Activated CD8-positive, alpha-beta memory T cell treated with anti-CD3 and anti-CD28 coated beads for 48 hours (primary cell): Measurements from ENCODE around the gene SURF1.
A peak's percentile ranks its signal among the peaks of the same experiment; 100 is the strongest.

ENCODE experiments used
- DNase-seq, 3 experiments: peaks; one replicate each; pipeline ENCODE4 v3.0.0-alpha.2; 2020; ENCODE audit warnings: low read depth in 2 of 3, low spot score in 2 of 3

SURF1 gene

GRCh38 chr9:133366435-133366834 is 10.1 kb upstream of the SURF1 start:
- DNase-seq: no peak

- DNase-seq: no peak
Observed at GRCh38 chr9:133362359-133363044, 6.2 kb upstream of the SURF1 start.

GRCh38 chr9:133361507-133362092 is 5.3 kb upstream of the SURF1 start:
- DNase-seq: no peak

DNA sequence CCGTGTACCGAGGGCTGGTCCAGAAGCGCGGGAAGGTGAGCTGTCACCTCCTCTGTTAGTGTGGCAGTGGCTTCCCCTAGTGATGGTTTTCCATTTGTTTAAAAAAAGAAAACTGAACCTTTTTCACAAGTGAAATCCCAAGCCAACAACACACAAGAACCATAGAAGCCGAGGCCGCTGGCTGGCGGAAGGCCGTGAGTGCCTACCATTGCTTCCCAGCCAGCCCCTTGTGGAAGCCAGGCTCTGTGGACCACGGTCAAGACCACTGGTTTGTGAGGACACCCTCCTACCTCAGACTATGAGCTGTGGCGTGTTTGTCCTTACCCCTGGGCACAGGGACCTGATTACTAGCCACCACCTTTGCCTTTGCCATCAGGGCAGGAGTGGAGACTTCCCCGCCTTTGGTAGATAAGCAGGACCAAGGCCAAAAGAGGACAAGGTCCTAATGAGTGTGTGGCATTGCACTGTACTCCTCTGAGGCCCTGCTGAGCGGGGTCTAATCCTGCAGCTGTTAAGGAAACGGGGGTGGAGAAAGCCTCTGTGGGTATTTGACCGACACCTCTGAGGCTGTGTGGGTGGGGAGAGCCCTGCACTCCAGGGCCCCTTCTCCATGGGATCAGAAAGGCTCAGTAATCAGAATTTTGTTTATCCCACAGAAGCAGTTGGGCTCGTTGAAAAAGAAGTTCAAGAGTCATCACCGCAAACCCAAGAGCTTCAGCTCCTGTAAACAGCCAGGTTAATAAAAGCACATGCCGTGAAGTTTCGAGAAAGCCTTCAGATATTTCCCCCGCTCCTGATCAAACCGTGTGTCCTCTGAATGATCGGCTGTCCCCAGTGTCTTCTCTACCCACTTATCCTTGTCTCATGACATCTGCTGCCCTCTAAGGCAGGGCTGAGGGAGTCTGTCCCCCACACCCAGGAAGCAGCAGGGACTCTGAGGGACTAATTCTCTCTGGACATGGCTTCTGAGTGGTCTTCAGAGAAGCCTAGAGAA is 4.4 kb upstream of the SURF1 start:
- no peak for DNase-seq

GRCh38 chr9:133359399-133360175 is 3.3 kb upstream of the SURF1 start:
- DNase-seq: no peak

- no peak for DNase-seq
Observed at GRCh38 chr9:133357656-133358055, 1.4 kb upstream of the SURF1 start.

- DNase-seq: no peak
Observed at GRCh38 chr9:133355881-133356357, 368 bp downstream of the SURF1 start.

GRCh38 chr9:133354766-133355165 is 1.5 kb downstream of the SURF1 start:
- DNase-seq: no peak

GRCh38 chr9:133353548-133353947 is 2.7 kb downstream of the SURF1 start:
- no peak for DNase-seq

DNA sequence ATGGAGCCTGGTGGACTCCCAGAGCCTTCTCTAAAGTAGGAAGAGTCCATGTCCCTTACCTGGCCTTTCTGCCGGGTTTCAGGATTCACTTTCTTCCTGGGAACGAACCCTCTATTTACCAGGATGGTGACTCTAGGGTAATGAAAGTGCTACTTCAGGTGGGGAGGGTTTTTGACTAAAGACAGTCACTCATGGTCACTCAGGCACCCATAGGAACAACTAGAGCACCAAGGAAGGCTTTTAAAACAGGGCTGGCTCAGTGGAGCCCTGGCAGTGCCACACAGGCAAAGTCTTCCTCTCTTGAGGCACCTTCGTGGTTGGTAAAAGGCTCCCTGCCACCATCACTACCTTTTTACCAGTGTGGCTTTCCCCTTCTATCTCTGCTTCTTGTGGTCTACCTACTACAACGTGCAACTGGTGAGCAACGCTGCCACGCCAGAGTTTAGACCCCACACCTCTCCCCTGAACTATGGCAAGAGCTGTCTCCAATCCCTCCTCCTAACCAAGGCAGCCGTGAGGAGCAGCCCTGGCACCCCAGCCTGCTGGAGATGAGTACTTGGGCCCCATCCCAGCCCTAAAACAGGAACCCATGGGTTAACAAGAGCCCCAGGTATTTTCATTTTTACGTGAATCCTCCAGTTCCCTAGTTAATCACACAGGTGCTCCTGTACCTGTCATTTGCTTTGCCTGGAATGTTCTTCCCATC is 3.5 kb downstream of the SURF1 start:
- DNase-seq: no peak

- DNase-seq: no peak
Observed at GRCh38 chr9:133351908-133352634, 4.2 kb downstream of the SURF1 start.

DNA sequence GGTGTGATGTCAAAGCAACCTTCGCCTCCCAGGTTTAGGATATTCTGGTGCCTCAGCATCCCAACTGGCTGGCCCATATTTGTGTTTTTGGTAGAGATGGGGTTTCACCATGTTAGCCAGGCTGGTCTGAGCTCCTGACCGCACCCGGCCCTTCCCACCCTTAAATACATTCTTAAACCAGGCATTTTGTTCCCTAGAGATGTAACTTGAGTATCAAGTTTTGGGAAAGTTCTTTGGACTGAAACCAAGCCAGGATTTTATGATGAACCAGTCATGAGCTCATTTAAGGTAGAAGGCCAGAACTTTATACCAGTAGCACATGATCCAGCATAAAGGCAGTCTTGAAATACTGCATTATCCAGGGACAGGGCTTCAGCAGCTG is 4.8 kb downstream of the SURF1 start:
- DNase-seq: no peak

DNA sequence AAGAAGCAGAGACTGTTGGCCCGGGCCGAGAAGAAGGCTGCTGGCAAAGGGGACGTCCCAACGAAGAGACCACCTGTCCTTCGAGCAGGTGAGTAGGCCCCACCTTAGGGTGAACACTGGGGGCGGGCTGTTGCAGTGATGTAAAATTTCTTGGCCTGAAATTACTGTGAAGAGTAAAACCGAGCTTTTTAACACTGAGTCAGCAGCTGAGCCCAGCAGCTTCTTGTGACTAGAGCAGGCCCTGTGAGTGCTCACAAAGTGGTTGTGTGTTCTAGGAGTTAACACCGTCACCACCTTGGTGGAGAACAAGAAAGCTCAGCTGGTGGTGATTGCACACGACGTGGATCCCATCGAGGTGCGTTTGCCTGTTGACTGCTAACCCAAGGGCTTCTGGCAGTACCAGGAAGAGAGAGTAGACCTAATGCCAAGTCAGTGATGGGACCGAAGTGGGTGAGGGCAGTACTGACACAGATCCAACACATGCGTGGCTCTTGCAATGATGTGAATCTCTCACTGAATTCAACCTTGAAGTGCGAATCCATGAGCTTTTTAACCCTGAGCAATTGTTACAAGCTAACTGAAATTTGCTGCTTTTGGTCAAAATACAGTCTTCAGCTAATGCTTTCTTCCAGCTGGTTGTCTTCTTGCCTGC is 6.2 kb downstream of the SURF1 start:
- no peak for DNase-seq

GRCh38 chr9:133348718-133349573 is 7.3 kb downstream of the SURF1 start:
- DNase-seq: no peak

DNA sequence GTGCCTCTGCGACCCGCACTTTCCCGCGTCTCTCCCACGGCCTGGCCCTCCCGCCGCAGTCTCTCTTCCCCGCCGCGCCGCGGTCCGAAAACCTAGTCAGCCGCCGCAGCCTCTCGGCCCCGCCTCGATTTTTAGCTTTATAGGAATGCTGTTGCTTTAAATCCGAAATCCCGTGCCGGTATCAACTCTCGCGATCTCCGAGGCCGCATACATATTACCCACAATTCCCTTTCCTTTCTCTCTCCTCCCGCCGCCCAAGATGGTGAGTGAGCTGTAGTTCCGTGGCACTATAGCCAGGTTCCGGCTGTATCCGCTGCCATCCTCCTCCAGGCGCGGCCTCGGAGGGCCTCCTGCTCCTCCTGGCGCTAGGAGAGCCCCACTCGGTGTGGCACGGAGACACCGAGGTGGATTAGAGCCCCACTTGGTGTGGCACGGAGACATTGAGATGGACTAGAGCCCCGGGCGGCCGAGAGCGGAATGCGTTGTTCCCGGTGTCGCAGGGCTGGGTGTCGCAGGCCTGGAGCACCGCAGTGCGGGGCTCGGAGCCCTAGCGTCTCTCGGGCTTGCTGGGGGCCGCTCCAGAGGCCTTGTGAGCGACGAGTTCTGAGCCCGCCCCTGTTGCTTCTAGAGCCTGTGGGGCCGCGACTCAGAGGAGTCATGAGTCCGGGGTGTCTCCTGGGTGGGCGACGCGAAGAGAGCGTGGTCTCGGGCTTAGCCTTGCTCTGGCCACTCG is 8.1 kb downstream of the SURF1 start, which contains the start of the genes MED22 and RPL7A:
MED22 (minus strand) TSS at position 147 of the 733 bp plus-strand sequence. CDS start 1,469 bp downstream, outside the sequence.
RPL7A (plus strand) TSS at position 234 of the 733 bp plus-strand sequence; CDS start at position 260, 26 bp downstream.
- DNase-seq: peak; percentile 77 to 87 (median 82)

GRCh38 chr9:133347515-133347984 is 8.7 kb downstream of the SURF1 start:
- DNase-seq: no peak
